HG03457 (cell line): Measurements from ENCODE around the gene RPL15.

Experiments used
- ATAC-seq: cut with Tn5 transposase; IDR thresholded peaks from one replicate; pipeline ENCODE4 v1.9.1; 2021; ENCODE audit warnings: moderate number of reproducible peaks; ENCODE audit not compliant: unreplicated experiment

Gene RPL15

GRCh38 chr3:23960649-23961048 lies 43.7 kb downstream of the RPL15 start:
- no peak for ATAC-seq

GRCh38 chr3:23961066-23961465 lies 44.1 kb downstream of the RPL15 start:
- no peak for ATAC-seq

GRCh38 chr3:23961913-23962312 lies 45.0 kb downstream of the RPL15 start:
- no peak for ATAC-seq

- no peak for ATAC-seq
These were observed 47.8 kb downstream of the RPL15 start for GRCh38 chr3:23964537-23965235.

- ATAC-seq, result no peak
These were observed 49.4 kb downstream of the RPL15 start for GRCh38 chr3:23966328-23966727.

GRCh38 chr3:23968463-23969184 lies 51.7 kb downstream of the RPL15 start:
- no peak for ATAC-seq

GRCh38 chr3:23969393-23969792 lies 52.5 kb downstream of the RPL15 start:
- no peak for ATAC-seq
